NCI-H2196 (cell line): ENCODE data around the gene SIK2.

Source experiments
- DNase-seq: peaks from one replicate; lab custom pipeline; 2025; ENCODE audit not compliant: unreplicated experiment; lab: John Stamatoyannopoulos, UW

The SIK2 gene

DNA sequence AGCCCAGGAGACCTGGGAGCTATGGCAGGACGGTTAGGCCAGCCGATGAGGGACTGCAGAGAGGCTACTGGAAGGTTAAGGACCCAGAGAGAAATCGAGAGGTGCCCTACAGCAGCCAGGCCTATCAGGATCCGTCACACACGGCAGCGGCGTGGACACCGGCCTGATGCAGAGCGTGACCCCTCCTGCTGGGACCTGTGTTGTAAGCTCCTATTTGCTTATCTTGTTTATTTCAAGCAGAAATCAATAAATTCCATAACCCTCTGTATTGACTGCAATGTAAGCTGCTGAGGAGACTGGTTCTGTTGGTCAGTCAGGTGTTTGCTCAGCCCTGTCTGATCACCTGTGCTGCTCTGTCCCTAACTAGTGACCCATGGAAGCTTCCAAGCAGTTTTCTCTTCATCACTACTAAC is 124.1 kb downstream of the SIK2 start:
- DNase-seq: no peak

GRCh38 chr11:111727431-111727830 is 125.2 kb downstream of the SIK2 start:
- DNase-seq: no peak

GRCh38 chr11:111729071-111729830 is 127.0 kb downstream of the SIK2 start:
- DNase-seq: peak; percentile 34

DNA sequence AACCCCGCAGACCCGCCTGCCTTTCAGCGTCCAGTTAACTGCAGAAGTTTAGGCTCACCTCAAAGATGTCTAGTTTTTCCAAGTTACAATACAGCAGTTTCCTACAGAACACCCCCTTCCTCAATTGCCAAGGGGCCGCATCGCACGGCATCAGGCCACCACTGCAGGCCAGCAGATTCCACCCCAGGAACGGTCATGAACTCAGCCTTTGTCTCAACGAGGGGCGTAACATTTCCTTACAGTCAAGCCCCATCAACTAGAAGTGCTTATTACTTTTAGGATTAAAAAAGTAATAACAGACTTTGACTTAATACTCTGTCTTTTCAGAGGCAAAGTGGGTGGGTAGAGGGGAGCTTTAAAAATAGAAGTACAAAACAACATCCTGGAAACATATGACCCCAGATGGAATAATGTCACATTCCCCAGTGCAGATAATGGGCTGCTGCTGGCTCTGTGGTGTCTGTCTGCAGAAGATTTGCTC is 127.6 kb downstream of the SIK2 start:
- no peak for DNase-seq

DNA sequence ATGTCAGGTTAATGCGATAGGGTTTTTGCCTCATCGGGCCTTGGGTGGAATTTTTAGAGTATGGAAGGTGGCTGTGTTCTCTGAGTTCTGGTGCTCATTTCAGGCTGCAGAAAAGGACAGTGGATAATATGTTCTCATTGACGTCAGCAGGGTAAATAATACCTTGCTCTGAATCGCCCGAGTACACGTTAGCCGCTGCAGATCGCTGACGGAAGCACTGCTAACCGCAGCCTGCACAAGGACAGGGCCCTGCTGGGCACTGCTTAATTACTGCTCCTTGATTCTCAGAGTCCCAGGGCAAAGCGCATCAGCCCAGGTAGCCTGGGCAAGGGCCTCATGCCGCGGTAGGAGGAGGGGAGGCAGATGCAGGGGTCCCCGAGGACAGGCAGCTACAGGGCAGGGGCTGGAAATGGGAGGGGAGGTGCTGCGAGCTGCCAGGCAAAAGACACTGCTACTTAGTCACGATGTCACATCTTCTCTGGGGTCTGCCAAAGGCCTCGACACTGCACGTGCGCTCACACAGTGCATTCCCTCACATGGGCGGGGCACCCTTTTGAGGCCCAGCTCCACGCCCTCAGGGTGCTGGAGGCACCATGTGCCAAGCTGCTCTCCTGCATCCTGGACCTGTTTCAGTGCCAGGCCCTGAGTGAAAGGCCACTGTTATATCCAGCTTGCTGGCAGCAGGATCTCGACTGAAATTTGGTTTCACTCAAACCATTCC is 128.8 kb downstream of the SIK2 start:
- DNase-seq: peak; percentile 81

DNA sequence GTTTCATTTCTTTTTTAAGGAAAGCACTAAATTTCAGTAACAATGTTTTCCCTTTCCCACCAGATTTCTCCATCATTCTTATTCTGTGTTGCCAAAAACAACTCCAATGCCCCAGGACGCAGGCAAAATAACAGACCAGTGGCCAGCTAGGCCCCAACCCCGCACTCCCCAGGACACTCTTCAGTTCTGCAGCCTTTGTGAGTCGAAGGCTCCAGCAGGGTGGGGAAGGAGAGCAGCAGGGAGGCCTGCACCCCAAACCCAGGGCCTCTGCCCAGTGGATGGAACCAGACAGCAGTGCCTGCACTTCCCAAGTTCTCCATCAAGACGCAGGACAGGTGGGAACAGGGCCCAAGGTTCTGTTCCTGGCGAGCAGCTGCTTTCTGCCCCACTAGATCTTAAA is 129.6 kb downstream of the SIK2 start:
- DNase-seq: no peak

- no peak for DNase-seq
These were observed 130.8 kb downstream of the SIK2 start for GRCh38 chr11:111733016-111733415.

- DNase-seq: no peak
These were observed 131.4 kb downstream of the SIK2 start for GRCh38 chr11:111733611-111734088.

GRCh38 chr11:111734101-111734953 is 132.1 kb downstream of the SIK2 start:
- DNase-seq: no peak

- no peak for DNase-seq
These were observed 132.7 kb downstream of the SIK2 start for GRCh38 chr11:111734954-111735261.

- DNase-seq: peak; percentile 89
These were observed 133.2 kb downstream of the SIK2 start for GRCh38 chr11:111735262-111736116.

- DNase-seq: no peak
These were observed 133.9 kb downstream of the SIK2 start for GRCh38 chr11:111736181-111736590.

DNA sequence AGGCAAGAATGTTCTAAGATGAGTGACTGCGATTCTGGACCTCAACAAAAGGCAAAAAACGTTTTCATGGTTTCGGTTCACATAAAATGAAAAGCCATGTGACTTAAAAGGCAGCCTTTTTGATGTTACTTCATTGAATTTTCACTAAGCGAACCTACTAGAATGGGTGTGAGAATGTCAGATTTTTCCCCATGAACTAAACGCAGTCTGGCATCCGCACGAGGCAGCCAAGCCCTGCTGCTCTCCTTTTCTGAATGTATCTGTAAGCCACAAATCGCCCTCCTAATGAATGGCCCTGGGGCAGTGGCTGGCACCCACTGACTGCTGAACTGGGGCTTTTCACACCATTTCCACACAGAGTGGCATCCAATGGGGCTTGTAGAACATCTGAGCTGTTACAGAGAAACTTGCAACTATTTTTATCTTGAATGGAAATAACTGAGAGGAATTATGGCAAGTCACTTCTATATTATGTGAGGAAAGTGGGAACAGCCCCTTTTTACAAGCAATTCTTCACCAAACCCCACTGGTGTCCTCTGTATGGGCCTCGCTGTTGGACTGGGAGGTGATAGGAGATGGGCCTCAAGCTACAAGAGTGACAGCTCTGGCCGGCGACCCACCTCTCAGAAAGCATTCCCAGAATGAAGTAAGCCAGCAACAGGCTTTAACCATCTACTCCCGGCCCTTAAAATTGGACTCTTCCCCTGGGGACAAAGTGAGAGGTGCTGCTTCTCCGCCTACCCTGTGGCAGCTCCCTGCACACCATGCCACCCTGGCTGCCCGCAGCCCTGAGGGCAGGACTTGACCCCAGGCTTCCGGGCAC is 134.6 kb downstream of the SIK2 start:
- DNase-seq: no peak

DNA sequence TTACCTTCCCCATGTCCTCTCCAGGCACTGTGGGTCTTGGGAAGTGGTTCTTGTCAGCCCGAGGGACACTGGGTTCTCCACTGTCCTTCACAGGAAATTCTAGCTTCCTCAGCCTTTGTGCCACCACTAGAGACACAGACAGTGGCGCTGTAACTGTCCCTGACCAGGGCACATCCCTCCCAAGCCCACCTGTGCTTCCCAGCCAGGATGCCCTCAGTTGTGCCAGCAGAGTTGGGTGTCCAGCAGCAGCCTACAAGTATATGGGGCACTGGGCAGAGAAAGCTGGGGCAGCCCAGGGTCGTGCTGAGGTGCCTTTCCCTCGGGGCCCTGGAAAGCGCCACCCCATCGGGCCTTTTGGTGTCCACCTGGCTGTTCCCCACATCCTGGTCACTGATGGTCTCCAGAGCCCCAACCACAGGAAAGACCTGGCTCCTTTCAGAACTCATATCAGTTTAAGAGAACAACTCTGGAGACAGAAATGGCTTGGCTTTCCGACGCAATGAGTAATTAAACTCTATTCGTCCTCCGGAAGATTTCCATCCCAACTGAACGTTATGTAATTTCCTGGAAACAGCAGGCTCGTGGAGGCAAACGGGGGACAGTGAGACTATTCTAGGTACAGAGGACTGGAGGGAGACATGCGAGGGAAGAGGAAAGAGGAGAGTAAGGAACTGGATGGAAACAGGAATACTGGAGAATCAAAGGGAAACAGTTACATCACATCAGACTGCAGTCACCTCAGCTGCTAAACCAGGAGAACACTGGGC is 135.4 kb downstream of the SIK2 start:
- DNase-seq: no peak

DNA sequence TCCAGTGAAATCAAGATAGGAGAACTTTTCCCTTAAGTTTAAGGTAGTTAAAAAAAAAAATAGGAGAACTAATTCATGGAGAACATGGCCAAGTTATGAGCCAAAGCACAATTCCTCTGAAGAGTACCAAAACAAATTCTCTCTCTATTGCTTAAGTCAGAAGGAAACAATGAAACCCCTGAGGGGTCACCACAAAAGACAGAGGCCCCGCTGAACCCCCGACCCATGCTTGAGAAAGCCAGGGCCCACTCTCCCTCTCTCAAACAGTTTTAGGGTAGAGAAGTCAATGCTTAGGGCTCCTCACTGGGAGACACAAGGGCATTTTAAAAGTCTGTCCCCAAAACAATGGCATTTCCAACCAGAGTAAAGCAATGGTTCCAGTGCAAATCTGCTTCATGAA is 137.1 kb downstream of the SIK2 start:
- DNase-seq: no peak

DNA sequence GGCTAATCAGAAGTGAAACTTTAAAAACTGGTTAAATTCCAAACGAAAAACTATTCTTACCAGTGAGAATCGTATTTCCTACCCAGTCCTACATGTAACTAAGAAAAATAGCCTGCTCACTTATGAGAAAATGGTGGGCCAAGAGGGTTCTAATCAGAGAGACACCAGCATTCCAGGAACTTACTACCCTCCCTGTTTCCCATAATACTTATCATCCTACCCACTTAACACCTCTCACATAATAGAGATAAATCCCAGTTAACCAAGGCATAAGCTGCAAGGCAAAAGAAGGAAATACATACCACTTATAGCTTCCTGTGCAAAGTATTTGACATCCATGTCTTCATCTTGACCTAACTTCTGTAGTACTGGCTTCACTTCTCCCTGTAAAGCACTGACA is 139.5 kb downstream of the SIK2 start:
- no peak for DNase-seq

GRCh38 chr11:111743700-111744099 is 141.5 kb downstream of the SIK2 start:
- DNase-seq: no peak

DNA sequence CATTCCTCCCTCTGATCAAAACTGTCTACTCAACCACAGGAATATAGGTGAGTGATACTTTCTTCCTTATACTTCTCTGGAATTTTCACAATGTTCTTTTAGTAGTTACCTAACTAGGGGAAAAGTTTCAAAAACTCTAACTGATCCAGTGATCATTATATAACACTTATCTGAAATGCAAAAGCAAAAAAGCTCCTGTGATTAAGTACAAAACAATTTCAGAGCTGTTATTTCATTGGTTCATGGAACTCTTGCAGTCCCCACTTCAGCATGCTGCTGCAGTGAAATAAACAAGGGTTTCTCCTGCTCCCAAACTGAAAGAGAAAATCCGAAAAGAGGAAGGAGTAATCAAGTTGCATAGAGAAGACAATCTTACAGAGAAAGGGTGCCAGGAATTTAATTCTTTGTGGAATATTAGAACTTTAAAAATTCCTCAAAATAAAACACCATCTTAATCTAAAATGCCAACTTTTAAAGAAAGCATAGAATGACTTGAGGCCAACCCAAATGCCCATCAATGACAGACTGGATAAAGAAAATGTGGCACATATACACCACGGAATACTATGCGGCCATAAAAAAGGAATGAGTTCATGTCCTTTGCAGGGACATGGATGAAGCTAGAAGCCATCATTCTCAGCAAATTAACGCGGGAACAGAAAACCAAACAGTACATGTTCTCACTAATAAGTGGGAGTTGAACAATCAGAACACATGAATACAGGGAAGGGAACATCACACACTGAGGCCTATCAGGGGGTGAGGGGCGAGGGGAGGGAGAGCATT is 143.7 kb downstream of the SIK2 start:
- DNase-seq: no peak
